GM19238 (cell line): Measurements from ENCODE around the gene SEMA3G.

Experiments
- DNase-seq: peaks from one replicate; pipeline ENCODE4 v3.0.0; 2011; ENCODE audit warnings: low spot score; ENCODE audit not compliant: insufficient read length

The SEMA3G gene

DNA sequence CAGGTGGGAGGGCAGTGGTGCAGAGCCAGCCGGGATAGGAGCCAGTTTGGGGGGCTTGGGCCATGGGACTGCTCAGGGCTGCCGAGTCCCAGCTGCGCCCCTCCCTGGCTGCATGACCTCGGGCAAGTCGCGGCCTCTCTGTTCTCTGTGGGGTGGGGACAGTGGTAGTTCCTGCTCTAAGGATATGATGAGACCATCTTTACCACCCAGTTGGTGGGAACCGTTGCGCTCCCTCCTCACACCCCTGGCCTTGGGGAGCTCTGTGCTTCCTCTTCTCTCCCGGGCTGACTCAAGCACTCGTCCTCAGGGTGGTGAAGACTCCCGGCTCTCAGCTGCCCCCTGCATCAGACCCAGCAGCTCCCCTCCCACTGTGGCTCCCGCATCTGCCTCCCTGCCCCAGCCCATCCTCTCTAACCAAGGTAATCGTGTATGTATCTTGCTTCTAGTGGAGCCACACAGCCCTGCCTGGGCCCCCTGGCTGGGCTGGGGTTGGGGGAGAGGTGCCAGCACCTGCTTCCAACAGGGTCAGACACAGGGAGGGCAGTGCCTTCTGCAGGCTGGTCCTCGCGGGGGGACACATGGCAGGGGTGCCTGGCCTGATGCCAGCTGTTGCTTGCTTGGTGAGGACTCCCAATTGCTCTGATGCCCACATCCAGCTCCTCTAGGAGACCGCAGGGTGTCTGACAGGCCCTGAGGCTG lies 35.1 kb upstream of the SEMA3G start:
- no peak for DNase-seq

DNA sequence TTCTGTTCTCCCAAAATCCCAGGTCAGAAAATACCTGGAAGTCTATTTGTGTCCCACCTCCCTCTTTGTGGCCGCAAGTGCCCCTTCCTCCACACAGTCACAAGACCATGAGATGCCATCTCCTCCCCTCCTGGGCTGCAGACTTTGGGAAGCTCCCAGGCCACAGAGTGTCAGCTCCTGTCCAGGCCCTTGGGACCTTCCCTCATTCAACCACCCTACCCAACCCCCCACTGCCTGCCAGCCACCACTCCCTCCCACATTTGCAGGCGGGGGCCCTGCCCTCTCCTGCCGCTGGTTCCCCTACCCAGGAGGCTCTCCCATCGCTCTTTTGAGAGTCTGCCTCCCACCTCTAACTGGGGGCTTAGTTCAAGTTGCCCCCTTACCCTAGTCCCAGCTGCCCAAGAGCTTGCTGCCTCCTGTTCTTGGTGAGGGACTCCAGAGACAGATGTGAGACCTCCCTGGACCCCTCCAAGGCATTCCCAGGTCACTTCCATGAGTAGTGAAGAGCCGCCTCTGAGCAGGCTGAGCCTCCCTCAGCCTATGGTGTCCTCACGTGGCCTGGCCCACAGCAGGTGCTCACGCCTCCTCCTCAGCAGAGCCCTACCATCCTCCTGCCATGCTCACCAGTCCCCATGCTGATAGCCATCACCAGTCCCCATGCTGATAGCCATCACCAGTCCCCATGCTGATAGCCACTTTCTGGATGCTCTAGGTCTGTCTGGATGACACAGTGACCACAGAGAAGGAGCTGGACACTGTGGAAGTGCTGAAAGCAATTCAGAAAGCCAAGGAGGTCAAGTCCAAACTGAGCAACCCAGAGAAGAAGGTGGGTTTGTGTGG lies 34.4 kb upstream of the SEMA3G start:
- DNase-seq: no peak

DNA sequence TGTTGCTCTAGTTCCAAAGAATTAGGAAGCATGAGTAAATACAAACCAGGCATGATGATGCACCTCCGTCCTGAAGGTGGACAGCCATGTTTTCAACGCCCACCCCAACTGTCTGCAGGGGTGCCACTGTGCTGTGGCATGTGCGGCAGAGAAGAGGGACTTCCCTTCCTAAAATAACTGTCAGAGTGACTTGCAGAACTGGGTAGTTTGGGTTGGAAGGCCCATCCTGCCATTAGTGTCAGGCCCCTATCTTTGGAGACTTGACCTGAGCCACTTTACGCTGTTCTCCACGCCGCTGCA lies 32.8 kb upstream of the SEMA3G start:
- no peak for DNase-seq

DNA sequence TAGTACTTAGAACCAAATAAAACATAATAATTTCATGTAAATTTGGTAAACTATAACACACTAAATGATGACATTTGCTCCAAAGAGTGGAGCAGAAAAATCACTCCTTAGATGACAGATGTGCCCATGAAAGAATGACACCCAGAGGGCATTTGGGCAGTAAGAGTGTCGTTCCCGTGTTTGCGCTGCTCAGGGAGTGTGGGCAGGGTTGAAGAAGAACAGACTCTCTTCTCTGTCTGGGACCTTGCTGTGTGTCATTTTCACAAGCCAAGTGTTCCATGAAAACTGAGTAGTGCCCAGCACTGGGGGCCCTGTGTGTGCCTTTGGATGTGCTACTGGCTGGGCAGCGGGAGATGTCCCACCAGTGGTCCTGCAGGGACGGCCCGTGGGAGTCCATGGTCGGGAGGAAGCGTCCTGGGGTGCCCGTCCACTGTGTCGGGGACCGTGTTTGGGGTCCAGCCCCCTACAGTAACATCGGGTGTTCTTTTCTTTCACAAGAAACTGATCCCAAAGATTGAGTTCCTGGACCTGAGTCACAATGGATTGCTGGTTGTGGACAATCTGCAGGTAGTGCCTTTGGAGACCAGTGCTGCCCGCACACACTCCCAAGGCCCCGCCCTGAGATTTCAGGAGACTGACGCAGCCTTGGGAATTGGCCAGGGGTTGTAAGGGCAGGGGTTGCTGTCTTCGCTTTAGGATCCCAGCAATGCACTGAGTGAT lies 32.3 kb upstream of the SEMA3G start:
- DNase-seq: no peak

DNA sequence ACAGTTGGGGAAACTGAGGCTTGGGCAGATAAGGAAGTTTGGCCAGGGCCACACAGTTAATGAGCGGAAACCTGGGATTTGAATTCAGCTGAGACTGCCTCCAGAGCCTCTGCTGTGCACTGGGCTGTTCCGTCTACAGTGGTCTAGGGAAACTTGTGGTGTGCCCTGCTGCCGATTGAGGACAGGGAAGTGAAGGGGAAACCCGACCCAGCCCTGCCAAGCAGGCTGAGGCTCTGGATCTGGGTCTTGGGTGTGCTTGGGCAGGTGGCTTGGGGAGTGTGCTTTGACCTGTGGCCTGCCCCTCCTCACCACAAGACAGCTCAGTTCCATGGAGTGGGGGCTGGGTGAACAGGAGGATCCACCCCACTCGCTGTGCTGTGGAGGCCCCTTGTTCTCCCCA lies 28.1 kb upstream of the SEMA3G start:
- no peak for DNase-seq

DNA sequence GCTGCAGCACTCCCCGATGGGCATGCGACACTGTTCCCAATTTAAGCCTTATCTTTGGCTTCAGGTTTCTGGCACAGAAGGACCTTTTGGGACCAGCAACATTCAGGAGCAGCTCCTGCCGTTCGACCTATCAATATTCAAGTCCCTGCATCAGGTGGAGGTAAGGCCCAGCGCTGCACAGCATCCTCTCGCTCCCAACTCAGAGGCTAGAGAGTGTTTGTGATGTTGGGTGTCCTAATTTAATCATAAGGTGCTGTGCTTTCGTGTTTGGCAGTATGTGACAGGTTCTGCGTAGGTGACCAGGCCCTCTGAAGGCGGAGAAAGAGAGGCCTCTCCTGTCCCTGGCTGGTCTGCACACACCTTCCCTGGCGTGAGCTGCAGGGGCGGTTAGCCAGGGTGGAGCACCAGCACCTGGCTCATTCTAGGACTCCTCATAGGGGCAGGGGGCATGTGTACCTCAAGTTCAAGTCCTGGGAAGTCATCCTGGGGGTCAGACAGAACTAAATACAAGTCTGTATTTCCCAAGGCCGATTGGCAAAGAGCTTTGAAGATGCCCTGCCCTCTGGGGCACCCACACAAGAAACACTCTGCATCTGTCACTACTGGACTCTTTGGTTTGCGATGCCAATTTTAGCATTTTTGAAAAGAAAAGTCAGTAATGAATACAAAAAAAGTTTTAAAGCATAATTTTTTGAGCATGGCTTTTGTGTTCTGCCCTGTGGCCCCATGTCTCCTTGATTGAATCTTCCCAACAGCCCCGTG lies 27.5 kb upstream of the SEMA3G start:
- DNase-seq: no peak

DNA sequence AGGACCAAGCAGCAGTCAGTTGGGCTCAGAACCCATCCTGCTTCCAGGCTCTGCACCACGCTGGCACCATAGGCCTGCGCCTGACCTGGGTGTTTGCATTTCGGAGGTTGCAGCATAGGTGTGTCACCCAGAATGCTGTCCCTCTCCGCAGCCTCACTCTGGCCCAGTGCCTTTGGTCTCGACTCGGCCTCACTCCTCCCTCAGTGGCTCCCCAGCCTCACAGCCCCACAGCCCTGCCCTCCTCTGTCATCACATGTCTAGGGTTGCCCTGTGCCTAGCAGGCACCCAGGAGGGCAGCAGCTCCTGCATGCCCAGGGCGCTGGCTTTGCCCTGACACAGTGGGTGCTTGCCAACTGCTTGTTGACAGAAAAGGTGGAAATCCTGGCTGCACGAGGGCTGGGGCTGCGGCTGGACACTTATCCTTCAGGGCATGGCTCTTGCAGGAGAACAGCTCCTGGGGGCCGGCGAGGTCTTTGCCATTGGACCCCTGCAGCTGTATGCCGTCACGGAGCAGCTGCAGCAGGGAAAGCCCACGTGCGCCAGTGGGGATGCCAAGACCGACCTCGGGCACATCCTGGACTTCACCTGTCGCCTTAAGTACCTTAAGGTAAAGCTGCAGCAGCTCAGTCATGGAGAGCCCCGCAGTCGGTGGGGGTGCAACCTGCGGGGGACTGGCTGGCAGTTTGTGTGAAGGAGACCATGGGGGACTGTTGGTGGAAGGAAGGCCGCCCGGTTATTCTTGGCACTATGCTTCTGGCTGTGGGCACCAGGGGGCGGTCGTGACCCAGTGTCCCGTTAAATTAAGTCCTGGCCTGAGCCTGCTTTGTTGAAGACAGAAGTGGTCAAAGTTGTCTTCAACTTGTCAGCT lies 26.7 kb upstream of the SEMA3G start:
- DNase-seq: peak; percentile 49

DNA sequence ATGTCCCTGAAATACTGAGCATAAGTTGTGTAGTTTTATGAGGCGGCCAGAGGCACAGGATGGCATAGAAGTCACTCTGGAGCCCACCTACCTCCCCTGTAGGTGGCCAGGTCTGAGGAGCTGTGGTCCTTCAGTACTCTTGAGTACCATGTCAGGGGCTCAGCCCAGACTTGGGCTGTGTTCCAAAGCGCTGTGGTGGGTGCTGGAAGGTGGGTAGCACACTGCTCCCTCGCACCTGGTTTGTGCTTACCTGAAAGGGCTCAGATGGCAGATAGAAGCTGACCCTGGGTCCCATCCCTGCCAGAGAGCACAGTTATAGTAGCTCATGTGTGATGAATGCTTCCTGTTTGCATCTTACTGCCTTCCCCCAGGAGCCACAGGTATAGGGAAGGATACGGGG lies 26.0 kb upstream of the SEMA3G start:
- no peak for DNase-seq

DNA sequence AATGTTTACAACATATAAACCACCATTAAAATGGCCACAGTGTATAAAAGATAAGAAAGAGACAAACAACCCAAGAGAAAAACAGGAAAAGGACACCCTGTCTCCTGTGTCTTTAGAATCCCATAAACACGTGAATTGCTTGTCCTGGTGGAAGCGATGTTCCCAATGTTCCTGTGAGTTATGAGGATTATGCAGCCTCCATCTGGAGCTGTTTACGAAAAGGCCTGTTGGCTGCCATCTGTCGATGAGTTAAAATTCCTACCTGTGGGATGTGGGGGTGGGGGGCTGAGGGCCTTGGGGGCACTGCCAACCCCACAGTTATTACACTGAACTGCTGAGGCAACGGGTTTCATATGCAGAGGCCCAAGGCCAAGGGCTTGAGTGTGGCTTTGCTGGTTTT lies 24.1 kb upstream of the SEMA3G start:
- no peak for DNase-seq

DNA sequence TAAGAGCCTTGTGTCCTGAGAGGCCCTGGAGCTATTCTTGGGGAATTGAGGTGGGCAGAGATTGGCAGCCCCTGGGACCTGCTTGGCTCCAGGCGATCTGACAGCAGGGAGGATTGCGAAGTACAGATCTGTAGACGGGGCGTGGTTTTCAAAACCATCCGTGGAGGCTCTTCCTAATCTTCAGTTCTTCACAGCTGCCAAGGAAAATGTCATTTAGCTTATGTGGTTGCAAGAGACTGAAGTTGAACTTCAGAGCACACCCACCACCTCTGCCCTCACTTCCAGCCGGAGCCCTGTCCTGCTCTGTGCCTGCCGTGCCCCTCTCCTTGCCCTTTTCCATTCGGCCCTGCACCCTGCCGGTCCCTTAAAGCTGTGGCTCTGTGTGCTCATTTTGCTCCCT lies 23.4 kb upstream of the SEMA3G start:
- DNase-seq: no peak

DNA sequence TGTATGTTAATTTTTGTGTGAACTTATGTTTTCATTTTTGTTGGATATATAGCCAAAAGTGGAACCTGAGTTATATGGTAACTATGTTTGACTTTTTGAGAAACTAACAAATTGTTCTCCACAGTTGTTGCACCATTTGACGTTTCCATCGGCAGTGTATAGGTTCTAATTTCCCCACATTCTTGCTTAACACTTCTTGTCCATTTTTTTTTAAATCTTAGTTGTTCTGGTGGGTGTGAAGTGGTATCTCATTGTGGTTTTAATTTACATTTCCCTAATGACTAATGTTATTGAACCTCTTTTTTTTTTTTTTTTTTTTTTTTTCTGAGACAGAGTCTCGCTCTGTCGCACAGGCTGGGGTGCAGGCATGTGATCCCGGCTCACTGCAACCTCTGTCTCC lies 18.5 kb upstream of the SEMA3G start:
- no peak for DNase-seq

DNA sequence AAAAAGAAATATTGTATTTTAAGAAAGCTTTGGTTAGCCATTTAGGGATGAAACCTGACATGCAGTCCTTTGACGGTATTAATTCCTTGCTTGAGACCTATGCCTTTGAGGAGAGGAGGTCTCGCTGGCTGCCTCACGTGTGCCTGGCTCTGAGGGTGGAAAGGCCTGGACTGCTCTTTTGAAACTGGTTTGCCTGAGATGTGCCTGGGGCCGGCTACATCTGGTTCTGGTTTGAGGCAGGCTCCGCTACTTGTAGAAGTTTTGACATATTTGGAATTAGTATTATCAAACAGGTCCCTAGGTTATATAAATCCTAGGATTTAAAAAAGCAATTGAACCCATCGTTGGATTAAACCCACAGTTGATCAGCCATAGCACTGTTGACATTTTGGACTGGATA lies 17.0 kb upstream of the SEMA3G start:
- DNase-seq: no peak

DNA sequence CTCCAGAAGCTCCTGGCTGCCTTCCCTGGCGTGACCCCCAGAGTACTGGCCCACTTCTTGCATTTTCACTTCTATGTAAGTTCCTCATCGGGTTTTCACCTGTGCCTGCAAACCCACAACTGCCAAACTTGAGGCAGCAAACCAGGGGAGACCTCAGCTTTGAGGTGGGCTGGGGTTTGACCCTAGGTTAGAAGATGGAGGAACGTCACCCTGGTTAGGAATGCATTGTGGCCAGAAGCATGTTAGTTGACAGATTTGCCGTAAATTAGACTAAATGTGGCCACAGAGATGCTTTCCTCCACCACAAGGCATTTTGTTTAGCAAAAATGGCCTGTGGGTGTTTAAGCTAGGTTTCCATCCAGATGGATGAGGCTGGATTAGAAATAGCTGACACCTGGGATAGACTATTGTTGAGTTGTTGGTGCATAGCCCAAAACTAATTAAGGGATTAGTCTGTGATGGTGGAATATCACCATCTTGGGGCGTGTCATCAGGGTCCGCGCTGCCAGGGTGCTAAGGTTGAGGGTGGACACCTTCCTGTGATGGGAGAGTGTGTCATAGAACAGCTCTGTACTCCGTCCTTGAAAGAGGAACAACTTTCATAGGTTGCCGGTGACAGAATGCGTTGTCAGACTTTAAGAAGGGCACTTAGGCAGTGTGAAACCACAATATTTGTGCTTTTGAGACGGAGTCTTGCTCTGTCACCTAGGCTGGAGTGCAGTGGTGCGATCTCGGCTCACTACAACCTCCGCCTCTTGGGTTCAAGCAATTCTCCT lies 14.1 kb upstream of the SEMA3G start:
- no peak for DNase-seq

DNA sequence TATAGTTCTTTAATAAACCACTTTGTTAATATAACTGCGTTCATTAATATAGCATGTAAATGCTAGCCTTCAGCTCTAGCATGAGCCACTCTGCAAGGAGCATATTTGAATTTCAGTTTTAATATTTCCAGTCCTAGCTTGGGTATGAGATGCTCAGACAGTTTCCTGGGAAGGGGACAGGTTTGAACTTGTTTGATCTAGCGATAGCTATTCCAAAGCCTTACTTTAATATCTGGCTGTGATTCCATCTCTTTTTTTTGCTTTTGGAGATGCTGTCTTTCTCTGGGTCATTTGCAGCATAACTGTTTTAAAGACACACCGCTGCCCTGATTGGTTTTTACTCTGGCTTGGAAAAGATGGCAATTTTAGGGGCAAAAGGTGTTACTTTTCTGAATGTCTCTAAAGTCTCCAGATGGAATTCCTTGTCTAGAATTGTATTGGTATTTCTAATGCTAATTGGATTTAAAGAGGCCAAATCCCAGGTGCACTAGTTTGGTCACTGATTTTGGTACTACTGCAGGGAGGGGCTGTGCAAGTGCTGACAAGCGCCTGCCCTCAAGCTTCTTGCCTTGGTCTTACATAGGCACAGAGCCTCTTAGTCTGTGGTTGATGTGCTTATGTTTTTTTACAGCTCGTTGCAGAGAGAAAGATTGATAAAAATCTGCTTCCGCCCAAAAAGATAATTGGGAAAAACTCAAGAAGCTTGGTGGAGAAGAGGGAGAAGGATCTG lies 13.3 kb upstream of the SEMA3G start:
- DNase-seq: no peak

DNA sequence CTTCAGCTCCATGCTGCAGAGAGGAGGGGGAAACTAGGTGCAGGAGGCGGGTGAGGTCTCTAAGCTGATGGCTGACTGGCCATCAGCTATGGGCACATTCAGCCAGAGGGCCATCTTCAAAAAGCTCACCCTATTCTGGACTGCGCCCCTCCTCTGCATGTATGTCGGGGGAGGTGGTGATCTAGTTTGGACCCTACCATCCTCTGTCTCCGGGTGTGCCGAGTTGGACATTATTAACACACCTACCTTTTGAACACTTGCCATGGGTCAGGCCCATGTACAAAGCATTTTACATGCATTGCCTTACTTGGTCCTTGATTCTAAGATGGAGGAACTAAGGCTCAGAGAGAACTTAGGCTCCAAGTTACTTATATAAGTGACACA lies 11.9 kb upstream of the SEMA3G start:
- no peak for DNase-seq

DNA sequence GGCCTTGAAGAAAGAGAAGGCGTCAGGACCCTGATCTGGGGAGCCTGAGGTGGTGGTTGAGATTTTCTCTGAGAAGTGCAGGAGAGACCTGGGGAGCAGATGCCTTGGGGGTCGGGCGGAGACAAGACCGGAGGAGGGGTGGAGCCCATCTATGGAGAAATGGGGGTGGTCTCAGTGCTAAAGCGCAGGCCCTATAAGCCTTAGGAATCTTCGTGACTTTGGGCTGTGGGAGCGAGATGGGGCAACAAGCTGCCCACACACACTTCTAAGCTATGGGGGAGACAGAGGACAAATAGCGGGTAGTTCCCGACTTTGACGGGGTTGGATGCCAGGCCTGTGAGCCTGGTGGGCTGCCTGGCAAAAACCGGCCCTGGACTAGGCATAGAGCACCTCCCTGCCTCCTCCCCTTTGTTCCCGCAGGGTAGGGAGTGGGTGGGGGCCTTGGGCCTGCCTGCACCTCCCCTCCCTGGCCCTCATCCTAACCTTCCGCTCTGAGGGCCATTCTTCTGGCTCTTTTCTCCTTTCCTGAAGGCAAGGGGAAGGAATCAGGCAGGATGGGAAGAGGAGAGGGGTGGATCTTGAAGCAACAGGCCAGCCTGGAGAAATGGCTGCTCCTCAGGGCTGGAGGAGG lies 11.4 kb upstream of the SEMA3G start:
- no peak for DNase-seq

DNA sequence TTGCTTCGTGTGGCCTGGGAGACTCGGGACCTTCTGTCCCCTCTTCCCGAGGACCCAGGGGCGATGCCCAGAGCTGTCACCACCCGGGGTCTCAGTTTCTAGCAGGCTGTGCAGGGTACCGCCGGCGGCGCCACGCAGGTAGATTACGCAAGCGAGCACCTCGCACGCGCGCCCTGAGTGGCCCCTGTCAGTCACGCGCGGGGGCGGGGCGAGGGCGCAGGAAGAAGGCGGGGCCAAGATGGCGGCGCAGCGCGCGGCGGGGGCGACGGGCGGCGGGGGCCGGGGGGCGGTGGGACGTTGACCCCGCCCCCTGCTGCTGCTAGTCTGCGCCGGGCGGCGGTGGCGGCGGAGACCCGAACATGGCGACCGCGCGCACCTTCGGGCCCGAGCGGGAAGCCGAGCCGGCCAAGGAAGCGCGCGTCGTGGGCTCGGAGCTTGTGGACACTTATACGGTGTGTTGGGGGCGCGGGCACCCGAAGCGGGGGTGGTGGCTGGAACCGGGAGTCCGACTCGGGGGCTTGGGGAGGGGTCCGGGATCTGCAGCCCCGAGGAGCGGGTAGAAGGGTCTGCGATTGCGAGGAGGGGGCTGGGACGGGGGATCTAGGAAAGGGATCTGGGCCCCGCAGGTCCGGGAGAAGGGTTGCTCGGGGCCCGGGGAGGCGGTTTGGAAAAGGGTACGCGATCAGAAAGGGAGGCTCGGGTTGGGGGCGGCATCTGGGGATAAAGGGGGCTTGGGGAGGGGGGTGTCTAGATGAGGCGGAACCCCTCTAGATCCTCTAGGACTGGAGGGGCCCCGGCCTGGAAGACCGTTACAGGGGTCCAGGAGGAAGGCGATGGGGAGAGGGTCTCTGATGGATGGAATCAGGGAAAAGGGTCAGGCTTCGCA lies 10.6 kb upstream of the SEMA3G start, which contains the start of gene NISCH:
Gene NISCH (plus strand): TSS at position 322 of the 886 bp plus-strand sequence. CDS start 38 bp downstream, at position 360.
- DNase-seq: peak; percentile 96

DNA sequence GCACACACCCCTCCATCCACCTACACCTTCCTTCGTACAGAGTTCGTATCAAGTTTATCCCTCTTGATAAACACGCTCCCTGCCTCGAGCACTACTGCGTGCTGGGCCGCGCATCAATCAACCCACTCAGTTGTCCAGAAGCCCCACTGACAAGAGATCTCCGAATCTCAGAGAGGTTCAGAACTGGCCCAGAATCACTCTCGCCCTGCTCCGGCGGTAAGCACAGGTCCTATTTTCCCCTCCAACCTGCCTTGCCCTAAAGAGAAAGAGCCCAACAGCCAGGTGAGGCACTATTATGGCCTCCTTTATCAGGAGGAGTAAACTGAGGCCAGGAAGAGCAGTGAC lies 10.0 kb upstream of the SEMA3G start:
- no peak for DNase-seq
